Measurements from ENCODE around the gene AHDC1. TPM values are rescaled to one million over a fixed set of nuclear protein-coding genes. Genes with fewer than 3 reads are reported as not detected.

Gene AHDC1
- total RNA-seq, 1 experiment from 2014 or later, result 49.0 TPM

DNA sequence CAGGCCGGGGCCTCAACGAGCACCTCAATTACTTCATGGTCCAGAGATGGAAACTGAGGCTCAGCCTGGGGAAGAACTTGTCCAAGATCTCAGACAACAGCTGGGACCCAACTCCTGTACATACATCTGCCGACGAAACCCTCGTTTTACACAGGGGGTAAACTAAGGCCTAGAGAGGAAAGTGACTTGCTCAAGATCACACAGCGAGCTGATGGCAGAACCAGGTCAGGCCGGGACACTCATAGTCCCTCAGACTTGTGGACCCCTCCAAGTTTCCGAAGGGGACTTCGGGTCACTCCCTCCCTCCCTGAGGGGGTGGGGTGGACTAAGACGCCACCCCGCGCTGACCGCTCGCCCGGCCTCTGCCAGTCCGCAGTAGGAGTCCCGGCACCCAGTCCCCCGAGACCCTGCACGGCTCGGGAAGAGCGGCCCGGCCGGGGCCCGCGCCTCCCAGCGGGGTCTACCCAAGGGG, 114.4 kb downstream of the AHDC1 start:
- TF ChIP-seq KAT7 (CRISPR knock-in tag; IDR thresholded peaks at IDR 0.05; ENCODE audit: borderline replicate concordance) (0 out of 2 replicates have a peak, but pooled peaks have one; percentile 21), NR2C2 (CRISPR knock-in tag; IDR thresholded peaks at IDR 0.05) (no peak)
- DNase-seq (ENCODE audit: low spot score), result peak; percentile 18
- ChIA-PET CTCF (interaction anchor here (0.7 to 1.8 kb wide), 17 partner anchors 9 to 183 kb away, joined by 3 to 9 read pairs (median 3); partner anchors contain the start of gene AHDC1), POLR2A (interaction anchor here (1.0 to 1.3 kb wide), 5 partner anchors 59 to 124 kb away, joined by 3 to 4 read pairs (median 3); no protein-coding TSS in a partner anchor)
- Mint-ChIP-seq H3K4me1 (peaks cover 27% of the 10 kb centered on the region), H3K27ac (peak overlapping the region; percentile 80), H3K4me3 (peak overlapping the region; percentile 94), H3K9me3 (no peaks in the 10 kb centered on the region), H3K27me3 (ENCODE audit: low read depth) (no peaks in the 10 kb centered on the region), H3K36me3 (0 out of 2 replicates have a peak, but pooled peaks cover 2% of the 10 kb centered on the region)
- ATAC-seq, result peak; percentile 3

DNA sequence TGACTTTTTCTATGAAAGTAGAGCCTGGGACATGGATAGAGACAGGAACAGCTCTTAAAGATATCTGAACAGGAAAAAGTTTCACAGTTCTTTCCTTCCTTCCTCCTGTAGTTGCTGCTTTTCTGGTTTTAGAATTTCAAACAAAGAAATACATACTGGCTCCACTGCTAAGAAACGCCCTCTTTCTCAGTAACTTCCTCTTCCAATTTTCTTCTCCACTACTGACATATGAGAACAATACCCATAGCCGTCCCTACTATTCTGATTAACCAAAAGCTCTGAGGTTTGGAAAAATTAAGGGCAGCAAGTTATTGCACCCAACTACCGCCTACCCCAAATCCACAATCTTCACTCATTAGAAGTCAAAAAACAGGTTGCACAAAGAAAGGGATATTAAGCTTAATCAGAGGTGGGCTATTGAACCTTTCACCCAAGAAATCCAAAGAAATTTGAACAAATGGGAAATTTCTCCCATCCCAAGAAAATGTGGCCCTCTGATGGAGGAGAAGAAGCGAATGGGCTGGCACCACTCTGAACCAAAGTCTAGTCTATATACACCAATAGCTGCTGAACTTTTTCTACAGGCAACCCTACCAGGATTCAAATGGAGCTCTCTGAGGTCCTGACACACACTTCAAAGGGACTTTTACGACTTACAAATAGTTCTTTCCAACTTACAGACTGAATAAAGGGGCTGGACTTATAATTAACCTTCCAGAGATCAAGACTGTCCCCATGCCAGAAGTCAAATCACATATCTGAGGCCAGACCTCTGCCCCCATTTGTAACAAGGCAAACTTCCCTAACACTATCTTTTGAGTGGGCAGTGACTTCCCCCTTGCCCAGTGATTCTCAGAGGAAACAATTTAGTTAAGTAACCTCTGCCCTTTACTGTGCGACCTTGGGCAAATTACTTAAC, 115.7 kb downstream of the AHDC1 start:
- no peak for ATAC-seq
- H3K36me3 Mint-ChIP-seq, result peaks cover 2% of the 10 kb centered on the region; the same call in 1 of the 2 replicates
- peaks cover 32% of the 10 kb centered on the region for H3K4me1 Mint-ChIP-seq
- no peak for TF ChIP-seq ZNF121 (CRISPR knock-in tag; IDR thresholded peaks at IDR 0.05)
- TF ChIP-seq CREM (CRISPR knock-in tag; IDR thresholded peaks at IDR 0.05), result no peak
- TF ChIP-seq KAT7 (CRISPR knock-in tag; IDR thresholded peaks at IDR 0.05; ENCODE audit: borderline replicate concordance), result no peak
- TF ChIP-seq TP53 (CRISPR knock-in tag; IDR thresholded peaks at IDR 0.05), result no peak
- TF ChIP-seq ZNF396 (CRISPR knock-in tag; IDR thresholded peaks at IDR 0.05; ENCODE audit: borderline replicate concordance), result no peak
- TF ChIP-seq ZNF219 (CRISPR knock-in tag; IDR thresholded peaks at IDR 0.05; ENCODE audit: borderline replicate concordance), result no peak
- TF ChIP-seq, protein P1, sequence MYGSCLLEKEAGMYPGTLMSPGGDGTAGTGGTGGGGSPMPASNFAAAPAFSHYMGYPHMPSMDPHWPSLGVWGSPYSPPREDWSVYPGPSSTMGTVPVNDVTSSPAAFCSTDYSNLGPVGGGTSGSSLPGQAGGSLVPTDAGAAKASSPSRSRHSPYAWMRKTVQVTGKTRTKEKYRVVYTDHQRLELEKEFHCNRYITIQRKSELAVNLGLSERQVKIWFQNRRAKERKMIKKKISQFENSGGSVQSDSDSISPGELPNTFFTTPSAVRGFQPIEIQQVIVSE (CRISPR knock-in tag; IDR thresholded peaks at IDR 0.05; ENCODE audit: borderline replicate concordance), result no peak
- TF ChIP-seq, protein P2, sequence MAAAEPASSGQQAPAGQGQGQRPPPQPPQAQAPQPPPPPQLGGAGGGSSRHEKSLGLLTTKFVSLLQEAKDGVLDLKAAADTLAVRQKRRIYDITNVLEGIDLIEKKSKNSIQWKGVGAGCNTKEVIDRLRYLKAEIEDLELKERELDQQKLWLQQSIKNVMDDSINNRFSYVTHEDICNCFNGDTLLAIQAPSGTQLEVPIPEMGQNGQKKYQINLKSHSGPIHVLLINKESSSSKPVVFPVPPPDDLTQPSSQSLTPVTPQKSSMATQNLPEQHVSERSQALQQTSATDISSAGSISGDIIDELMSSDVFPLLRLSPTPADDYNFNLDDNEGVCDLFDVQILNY (CRISPR knock-in tag; IDR thresholded peaks at IDR 0.05), result no peak
- TF ChIP-seq, protein P3, sequence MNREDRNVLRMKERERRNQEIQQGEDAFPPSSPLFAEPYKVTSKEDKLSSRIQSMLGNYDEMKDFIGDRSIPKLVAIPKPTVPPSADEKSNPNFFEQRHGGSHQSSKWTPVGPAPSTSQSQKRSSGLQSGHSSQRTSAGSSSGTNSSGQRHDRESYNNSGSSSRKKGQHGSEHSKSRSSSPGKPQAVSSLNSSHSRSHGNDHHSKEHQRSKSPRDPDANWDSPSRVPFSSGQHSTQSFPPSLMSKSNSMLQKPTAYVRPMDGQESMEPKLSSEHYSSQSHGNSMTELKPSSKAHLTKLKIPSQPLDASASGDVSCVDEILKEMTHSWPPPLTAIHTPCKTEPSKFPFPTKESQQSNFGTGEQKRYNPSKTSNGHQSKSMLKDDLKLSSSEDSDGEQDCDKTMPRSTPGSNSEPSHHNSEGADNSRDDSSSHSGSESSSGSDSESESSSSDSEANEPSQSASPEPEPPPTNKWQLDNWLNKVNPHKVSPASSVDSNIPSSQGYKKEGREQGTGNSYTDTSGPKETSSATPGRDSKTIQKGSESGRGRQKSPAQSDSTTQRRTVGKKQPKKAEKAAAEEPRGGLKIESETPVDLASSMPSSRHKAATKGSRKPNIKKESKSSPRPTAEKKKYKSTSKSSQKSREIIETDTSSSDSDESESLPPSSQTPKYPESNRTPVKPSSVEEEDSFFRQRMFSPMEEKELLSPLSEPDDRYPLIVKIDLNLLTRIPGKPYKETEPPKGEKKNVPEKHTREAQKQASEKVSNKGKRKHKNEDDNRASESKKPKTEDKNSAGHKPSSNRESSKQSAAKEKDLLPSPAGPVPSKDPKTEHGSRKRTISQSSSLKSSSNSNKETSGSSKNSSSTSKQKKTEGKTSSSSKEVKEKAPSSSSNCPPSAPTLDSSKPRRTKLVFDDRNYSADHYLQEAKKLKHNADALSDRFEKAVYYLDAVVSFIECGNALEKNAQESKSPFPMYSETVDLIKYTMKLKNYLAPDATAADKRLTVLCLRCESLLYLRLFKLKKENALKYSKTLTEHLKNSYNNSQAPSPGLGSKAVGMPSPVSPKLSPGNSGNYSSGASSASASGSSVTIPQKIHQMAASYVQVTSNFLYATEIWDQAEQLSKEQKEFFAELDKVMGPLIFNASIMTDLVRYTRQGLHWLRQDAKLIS (CRISPR knock-in tag; IDR thresholded peaks at IDR 0.05; ENCODE audit: borderline replicate concordance), result no peak
- TF ChIP-seq, protein P4, sequence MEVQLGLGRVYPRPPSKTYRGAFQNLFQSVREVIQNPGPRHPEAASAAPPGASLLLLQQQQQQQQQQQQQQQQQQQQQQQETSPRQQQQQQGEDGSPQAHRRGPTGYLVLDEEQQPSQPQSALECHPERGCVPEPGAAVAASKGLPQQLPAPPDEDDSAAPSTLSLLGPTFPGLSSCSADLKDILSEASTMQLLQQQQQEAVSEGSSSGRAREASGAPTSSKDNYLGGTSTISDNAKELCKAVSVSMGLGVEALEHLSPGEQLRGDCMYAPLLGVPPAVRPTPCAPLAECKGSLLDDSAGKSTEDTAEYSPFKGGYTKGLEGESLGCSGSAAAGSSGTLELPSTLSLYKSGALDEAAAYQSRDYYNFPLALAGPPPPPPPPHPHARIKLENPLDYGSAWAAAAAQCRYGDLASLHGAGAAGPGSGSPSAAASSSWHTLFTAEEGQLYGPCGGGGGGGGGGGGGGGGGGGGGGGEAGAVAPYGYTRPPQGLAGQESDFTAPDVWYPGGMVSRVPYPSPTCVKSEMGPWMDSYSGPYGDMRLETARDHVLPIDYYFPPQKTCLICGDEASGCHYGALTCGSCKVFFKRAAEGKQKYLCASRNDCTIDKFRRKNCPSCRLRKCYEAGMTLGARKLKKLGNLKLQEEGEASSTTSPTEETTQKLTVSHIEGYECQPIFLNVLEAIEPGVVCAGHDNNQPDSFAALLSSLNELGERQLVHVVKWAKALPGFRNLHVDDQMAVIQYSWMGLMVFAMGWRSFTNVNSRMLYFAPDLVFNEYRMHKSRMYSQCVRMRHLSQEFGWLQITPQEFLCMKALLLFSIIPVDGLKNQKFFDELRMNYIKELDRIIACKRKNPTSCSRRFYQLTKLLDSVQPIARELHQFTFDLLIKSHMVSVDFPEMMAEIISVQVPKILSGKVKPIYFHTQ (CRISPR knock-in tag; IDR thresholded peaks at IDR 0.05), result no peak
- TF ChIP-seq ESRRA (CRISPR knock-in tag; IDR thresholded peaks at IDR 0.05; ENCODE audit: borderline replicate concordance), result no peak
- no peaks in the 10 kb centered on the region for H3K9me3 Mint-ChIP-seq
- ChIA-PET POLR2A (interaction anchor here (1.2 kb wide), 1 partner anchor 58 kb away, joined by 8 read pairs; no protein-coding TSS in a partner anchor), CTCF (interaction anchor here (0.7 to 1.8 kb wide), 8 partner anchors 9 to 120 kb away, joined by 3 to 11 read pairs (median 3); partner anchors contain the start of gene AHDC1)
- peak overlapping the region; percentile 89 for H3K27ac Mint-ChIP-seq
- peak; percentile 6 for DNase-seq (ENCODE audit: low spot score)
- no peaks in the 10 kb centered on the region for H3K27me3 Mint-ChIP-seq (ENCODE audit: low read depth)
- H3K4me3 Mint-ChIP-seq, result peak overlapping the region; percentile 94

Measured in WTC11 (cell line).